Activated CD4-positive, CD25-positive, alpha-beta regulatory T cell treated with anti-CD3 and anti-CD28 coated beads, Interleukin-2, amount 50 U/mL, for 24 hours (primary cell): ENCODE data around the gene MPHOSPH6.
"Not testable (repeated sequence)": the region's sequence is repeated elsewhere in the genome, so short reads cannot be mapped to it uniquely, and the experiment has no call there.

Experiments
- ATAC-seq, 2 donors: fragments of 150-1000 bp; cut with Tn5 transposase; one replicate each; pipeline ENCODE4 v1.10.0; 2021; ENCODE audit warnings: mild to moderate bottlenecking in 1 of 2, moderate library complexity in 1 of 2

MPHOSPH6 gene

DNA sequence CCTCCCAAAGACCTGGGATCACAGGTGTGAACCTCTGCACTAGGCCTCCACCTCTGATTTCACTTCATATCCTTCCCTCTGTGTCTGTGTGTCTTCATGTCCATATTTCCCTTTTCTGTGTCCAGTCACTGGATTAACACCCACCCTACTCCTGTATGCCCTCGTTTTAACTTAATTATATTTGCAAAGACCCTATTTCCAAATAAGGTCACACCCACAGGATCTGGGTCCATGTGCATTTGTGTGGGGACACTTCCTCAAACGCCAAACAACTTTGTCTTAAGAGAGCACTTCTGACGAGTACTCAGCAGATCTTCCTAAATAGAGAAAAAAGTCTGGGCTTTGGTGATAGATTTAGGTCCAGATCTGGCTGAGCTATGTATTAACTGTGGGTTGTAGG is 56.3 kb downstream of the MPHOSPH6 start:
- ATAC-seq = no peak

DNA sequence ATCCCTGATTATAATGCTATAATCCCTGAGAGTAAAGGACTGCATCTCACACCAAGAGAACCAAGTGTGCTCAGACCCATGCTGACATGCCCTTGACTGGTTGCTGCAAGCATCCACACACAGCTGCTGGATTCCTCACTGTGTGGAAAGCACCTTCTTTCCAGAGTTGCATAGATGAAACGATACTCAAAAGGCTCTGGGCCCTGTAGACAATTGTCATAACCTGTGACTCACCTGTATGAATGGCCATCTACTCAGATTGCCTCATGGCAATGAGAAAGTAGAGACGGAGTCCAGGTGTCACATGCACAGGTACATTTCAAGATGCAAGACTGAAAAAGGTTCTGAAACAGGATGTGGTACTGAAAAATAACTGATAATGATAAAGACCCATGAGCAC is 58.1 kb downstream of the MPHOSPH6 start:
- peak in 1 of 2 donors; percentile 13 for ATAC-seq

DNA sequence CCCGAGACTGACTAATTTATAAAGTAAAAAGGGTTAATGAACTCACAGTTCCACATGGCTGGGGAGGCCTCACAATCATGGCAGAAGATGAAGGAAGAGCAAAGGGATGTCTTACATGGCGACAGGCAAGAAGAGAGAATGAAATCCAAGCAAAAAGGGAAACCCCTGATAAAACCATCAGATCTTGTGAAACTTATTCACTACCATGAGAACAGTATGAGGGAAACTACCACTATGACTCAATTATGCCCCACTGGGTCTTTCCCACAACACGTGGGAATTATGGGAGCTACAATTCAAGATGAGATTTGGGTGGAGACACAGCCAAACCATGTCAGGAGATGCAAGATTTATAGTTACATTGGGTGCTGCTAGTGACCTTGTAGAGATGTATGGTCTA is 60.8 kb downstream of the MPHOSPH6 start:
- not testable (repeated sequence) for ATAC-seq

DNA sequence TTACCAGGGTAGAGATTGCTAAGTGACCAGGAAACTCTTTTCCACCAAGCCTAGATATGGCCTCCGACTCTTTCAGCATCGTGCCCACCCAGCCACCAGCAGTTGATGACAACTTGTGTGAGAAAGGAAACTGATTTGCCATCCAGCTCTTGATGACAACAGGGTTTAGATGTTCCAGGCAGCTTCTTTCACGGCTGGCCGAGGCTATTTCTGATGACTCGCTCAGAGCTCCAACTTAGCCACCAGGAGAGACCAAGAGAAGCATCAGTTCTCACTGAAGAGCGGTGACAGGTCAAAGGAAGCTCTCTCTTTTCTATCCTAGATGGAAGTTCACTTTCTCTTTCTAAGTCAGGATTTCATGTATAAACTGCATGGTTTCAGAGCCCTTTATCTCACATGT is 61.2 kb downstream of the MPHOSPH6 start:
- no peak for ATAC-seq

DNA sequence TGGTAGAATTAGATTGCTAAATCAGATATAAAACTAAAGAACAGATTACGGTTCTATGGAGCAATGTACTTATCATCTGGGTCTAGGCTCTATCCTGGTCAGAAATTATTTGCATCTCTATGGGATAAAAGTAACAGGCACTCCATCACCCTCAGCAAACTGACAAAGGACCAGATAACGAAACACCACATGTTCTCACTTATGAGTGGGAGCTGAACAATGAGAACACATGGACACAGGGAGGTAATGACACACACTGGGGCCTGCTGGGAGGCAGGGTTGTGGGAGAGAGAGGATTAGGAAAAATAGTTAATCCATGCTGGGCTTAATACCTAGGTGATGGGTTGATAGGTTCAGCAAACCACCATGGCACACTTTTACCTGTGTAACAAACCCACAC is 61.9 kb downstream of the MPHOSPH6 start:
- no peak for ATAC-seq

DNA sequence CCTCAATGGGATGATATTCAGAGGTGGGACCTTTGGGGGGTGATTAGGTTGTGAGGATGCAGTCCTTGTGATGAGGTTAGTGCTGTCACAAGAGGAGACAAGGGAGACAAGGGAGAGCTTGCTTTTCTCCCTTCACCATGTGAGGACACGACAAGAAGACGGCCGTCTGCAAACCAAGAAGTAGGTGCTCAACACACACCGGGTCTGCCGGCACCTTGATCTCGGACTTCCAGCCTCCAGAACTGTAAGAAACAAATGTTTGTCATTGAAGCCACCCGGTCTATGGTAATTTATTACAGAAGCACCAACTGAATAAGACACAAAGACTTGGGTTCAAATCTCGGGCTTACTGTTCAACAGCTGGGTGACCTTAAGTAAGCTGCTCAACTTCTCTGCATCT is 64.9 kb downstream of the MPHOSPH6 start:
- no peak for ATAC-seq
